Neutrophil (primary cell): ENCODE measurements around the gene REL.
"Not testable (repeated sequence)": the region's sequence is repeated elsewhere in the genome, so short reads cannot be mapped to it uniquely, and the experiment has no call there.

ENCODE experiments used
- H3K27ac ChIP-seq: fragments of 200-600 bp; sonication (generic); 2 replicates; pipeline ENCODE4 v1.5.1; 2016; ENCODE audit warnings: mild to moderate bottlenecking, moderate library complexity
- H3K27me3 ChIP-seq: fragments of 200-600 bp; sonication (generic); 2 replicates; pipeline ENCODE4 v1.6.0; 2016; ENCODE audit warnings: mild to moderate bottlenecking
- H3K36me3 ChIP-seq: fragments of 200-600 bp; sonication (generic); 2 replicates; pipeline ENCODE4 v1.5.1; 2017
- H3K4me1 ChIP-seq, 2 experiments: fragments of 200-600 bp in 1 of 2; sonication (generic) in 1 of 2; 1 replicate in 1 of 2; 2 replicates in 1 of 2; pipeline versions ENCODE4 v1.5.1 to v1.6.1; 2013 to 2016; ENCODE audit warnings: low read depth in 1 of 2, low read length in 1 of 2, mild to moderate bottlenecking in 1 of 2, moderate library complexity in 1 of 2; ENCODE audit not compliant: control insufficient read depth in 1 of 2, insufficient read depth in 1 of 2
- H3K4me3 ChIP-seq, 2 experiments: fragments of 200-600 bp in 1 of 2; sonication (generic) in 1 of 2; 1 replicate in 1 of 2; 2 replicates in 1 of 2; pipeline ENCODE4 v1.5.1; 2013 to 2016; ENCODE audit warnings: low read depth in 1 of 2, low read length in 1 of 2, mild to moderate bottlenecking in 1 of 2, moderate library complexity in 1 of 2
- H3K9me3 ChIP-seq: fragments of 200-600 bp; sonication (generic); 2 replicates; pipeline ENCODE4 v1.5.1; 2016
- TF ChIP-seq, protein P1 (sequence below): fragments of 200-600 bp; sonication (generic); IDR thresholded peaks from 2 replicates; pipeline ENCODE4 v1.5.1; 2016; ENCODE audit warnings: antibody characterized with exemption

The REL gene

DNA sequence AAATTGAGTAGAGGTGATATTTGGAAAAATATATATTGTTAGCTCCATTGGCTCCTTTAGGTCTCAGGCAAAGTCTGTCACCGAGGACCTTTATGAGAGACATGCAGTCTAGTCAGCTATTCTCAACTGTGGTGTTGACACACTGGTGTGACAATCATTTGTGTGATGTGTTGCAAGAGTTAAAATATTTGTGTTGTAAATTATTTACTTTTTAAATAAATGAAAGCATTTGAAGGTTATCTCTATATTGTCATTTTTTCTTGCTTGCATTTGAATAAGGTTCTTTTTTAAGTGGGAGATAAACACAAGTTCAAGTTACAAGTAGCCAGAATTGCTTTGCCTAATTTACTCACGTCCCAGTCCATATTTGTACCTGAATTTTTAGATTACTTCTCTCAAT lies 4.3 kb downstream of the REL start:
- H3K27ac ChIP-seq = peak overlapping the region; percentile 99
- TF ChIP-seq, protein P1, sequence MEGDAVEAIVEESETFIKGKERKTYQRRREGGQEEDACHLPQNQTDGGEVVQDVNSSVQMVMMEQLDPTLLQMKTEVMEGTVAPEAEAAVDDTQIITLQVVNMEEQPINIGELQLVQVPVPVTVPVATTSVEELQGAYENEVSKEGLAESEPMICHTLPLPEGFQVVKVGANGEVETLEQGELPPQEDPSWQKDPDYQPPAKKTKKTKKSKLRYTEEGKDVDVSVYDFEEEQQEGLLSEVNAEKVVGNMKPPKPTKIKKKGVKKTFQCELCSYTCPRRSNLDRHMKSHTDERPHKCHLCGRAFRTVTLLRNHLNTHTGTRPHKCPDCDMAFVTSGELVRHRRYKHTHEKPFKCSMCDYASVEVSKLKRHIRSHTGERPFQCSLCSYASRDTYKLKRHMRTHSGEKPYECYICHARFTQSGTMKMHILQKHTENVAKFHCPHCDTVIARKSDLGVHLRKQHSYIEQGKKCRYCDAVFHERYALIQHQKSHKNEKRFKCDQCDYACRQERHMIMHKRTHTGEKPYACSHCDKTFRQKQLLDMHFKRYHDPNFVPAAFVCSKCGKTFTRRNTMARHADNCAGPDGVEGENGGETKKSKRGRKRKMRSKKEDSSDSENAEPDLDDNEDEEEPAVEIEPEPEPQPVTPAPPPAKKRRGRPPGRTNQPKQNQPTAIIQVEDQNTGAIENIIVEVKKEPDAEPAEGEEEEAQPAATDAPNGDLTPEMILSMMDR = no peak
- H3K9me3 ChIP-seq = no peaks in the 10 kb centered on the region
- peaks cover 4% of the 10 kb centered on the region for H3K36me3 ChIP-seq
- no peak overlapping the region for H3K4me3 ChIP-seq
- H3K27me3 ChIP-seq = no peaks in the 10 kb centered on the region
- H3K4me1 ChIP-seq = peaks cover 52 to 53% of the 10 kb centered on the region in 2 experiments

DNA sequence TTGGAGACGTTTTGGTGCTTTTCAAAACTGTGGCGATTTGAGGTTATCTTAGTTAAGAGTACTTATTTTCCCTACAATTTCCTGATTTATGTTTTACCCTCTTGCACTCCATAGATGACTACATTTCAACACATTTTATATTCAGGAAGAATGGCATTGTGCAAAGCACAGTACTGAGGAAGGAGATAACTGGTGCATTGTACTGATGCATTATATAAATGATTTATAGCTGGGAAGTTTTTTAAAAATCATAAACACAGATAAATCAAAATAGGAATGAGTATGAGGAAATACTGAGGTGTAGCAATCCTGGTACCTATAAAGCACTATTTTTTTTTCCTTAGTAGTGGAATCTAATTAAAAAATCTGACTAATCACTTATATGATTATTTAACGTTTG lies 5.6 kb downstream of the REL start:
- Histone ChIP-seq H3K4me3 (no peak overlapping the region), H3K27ac (peak overlapping the region; percentile 49), H3K36me3 (peaks cover 11% of the 10 kb centered on the region), H3K4me1 (peaks cover 51 to 53% of the 10 kb centered on the region in 2 experiments), H3K9me3 (no peaks in the 10 kb centered on the region), H3K27me3 (no peaks in the 10 kb centered on the region)
- TF ChIP-seq, protein P1 = no peak

DNA sequence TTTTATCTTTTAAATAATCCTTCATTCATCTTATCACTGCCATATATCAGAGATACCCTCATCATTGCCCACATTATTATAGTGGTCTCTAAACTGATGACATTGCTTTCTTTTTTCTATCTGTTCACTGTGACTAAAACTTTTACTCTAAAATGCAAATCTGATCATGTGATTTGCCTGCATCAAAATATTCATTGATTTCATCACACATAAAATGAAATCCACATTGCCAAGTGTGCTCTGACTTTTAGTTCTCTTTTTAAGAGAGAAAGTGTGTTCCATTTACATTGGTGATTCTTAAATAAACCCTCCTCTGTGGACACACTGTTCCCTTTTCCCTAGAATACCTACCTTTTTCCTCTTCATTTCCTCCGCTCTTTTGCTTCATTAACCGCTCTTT lies 7.5 kb downstream of the REL start:
- Histone ChIP-seq H3K4me3 (no peak overlapping the region), H3K4me1 (peaks cover 37 to 42% of the 10 kb centered on the region in 2 experiments), H3K27ac (peak overlapping the region; percentile 30), H3K36me3 (peaks cover 29% of the 10 kb centered on the region), H3K27me3 (no peaks in the 10 kb centered on the region), H3K9me3 (no peaks in the 10 kb centered on the region)
- TF ChIP-seq, protein P1 = no peak

DNA sequence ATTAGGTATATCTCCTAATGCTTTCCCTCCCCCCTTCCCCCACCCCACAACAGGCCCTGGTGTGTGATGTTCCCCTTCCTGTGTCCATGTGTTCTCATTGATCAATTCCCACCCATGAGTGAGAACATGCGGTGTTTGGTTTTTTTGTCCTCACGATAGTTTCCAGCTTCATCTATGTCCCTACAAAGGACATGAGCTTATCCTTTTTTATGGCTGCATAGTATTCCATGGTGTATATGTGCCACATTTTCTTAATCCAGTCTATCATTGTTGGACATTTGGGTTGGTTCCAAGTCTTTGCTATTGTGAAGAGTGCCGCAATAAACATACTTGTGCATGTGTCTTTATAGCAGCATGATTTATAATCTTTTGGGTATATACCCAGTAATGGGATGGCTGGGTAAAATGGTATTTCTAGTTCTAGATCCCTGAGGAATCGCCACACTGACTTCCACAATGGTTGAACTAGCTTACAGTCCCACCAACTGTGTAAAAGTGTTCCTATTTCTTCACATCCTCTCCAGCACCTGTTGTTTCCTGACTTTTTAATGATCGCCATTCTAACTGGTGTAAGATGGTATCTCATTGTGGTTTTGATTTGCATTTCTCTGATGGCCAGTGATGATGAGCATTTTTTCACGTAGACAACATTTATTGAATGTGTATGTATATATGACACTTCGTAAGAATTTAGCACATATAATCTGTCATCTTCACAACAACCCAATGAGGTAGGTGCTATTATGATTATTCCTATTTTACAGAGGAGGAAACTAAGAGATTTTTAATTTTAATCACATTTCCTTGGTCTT lies 8.4 kb downstream of the REL start:
- not testable (repeated sequence) for H3K27me3 ChIP-seq, H3K27ac ChIP-seq, H3K4me3 ChIP-seq, H3K9me3 ChIP-seq
- H3K4me1 ChIP-seq = peaks cover 28 to 33% of the 10 kb centered on the region in 2 experiments
- H3K36me3 ChIP-seq = peaks cover 38% of the 10 kb centered on the region

DNA sequence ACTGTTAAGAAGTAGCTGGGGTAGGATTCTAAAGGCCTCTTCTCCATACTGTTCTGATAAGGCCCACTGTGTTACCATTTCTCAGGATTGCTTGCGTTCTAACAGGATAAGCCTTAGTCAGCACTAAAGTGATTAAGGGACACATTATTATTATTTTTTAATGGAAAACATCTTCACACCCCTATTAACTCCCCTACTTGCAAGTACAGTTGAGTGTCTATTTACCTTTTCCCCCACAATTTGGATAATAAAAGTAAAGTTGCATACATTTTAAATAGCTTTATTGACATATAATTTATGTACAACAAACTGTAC lies 9.0 kb downstream of the REL start:
- Histone ChIP-seq H3K27me3 (no peaks in the 10 kb centered on the region), H3K4me1 (peaks cover 22 to 28% of the 10 kb centered on the region in 2 experiments), H3K9me3 (no peaks in the 10 kb centered on the region), H3K27ac (no peak overlapping the region), H3K4me3 (no peak overlapping the region), H3K36me3 (peaks cover 44% of the 10 kb centered on the region)
- TF ChIP-seq, protein P1 = no peak

DNA sequence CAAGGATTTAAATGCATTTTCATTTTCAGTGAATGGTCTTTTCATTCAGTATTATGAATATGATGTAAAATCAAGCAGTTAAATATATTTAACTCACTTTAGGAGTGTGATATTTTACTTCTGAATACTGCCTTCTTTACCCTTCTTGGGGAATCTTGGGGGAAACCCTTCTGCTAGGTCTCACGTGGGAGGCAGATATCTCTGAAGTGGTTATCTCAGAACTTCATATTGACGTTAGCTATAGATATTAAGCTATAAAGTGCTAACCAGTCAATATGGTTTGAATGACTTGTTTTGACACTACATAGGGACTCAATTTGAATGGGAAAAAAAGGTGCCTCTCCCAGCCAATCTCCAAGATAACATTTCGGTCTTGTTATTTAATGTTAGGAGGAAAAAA lies 9.8 kb downstream of the REL start:
- Histone ChIP-seq H3K27ac (no peak overlapping the region), H3K27me3 (no peaks in the 10 kb centered on the region), H3K9me3 (no peaks in the 10 kb centered on the region), H3K36me3 (peaks cover 52% of the 10 kb centered on the region), H3K4me1 (peaks cover 14 to 19% of the 10 kb centered on the region in 2 experiments), H3K4me3 (no peak overlapping the region)
- TF ChIP-seq, protein P1 = no peak
